Cardiac fibroblast (primary cell): ENCODE data around the gene MCM3AP.
"Not testable (repeated sequence)": the region's sequence is repeated elsewhere in the genome, so short reads cannot be mapped to it uniquely, and the experiment has no call there.

Experiments
- DNase-seq, 2 donors: peaks; one replicate each; pipeline versions ENCODE4 v3.0.0 to v3.0.0-alpha.2; 2010; ENCODE audit warnings: low read depth in 2 of 2
- H3K4me3 ChIP-seq, 2 donors: replicated peaks in 1 of 2; 1 replicate in 1 of 2; 2 replicates in 1 of 2; pipeline ENCODE4 v1.5.1; 2011; ENCODE audit warnings: low read depth in 2 of 2, low read length in 2 of 2, mild to moderate bottlenecking in 2 of 2, moderate library complexity in 1 of 2
- TF ChIP-seq, protein P1 (sequence below): IDR thresholded peaks from one replicate; pipeline ENCODE4 v1.5.1; 2011; ENCODE audit warnings: low read depth, mild to moderate bottlenecking, low read length, inconsistent platforms

Gene MCM3AP

DNA sequence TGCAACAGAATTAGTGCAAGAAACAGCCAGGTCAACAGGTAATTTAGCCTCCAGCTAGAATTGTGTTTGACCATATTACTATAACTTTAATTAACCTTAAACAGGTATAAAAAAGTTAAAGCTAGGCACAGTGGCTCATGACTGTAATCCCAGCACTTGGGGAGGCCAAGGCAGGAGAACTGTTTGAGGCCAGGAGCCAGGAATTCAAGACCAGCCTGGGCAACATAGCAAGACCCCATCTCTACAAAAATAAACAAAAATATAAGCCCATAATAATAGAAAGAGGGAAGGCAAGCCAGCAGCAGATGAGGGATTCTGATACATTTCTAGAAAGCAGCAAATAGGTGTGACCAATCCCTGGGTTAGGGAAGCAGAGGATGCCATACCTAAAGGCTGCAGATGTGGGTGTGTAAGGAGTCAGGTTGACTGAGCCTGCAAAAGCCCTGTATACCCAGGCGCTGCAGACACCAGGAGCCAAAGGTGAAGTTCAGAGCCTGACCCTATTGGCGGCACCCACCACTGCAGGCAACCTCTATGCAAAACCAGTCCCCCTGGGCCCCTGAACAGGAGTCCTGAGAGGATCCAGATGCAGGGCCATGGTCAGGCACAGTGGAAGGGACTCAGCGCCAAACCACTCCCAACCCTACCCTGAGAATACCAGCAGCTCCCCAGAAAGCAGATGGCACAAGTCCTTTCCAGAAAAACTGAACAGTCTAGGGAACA is 37.6 kb downstream of the MCM3AP start:
- H3K4me3 ChIP-seq = no peak overlapping the region
- TF ChIP-seq, protein P1, sequence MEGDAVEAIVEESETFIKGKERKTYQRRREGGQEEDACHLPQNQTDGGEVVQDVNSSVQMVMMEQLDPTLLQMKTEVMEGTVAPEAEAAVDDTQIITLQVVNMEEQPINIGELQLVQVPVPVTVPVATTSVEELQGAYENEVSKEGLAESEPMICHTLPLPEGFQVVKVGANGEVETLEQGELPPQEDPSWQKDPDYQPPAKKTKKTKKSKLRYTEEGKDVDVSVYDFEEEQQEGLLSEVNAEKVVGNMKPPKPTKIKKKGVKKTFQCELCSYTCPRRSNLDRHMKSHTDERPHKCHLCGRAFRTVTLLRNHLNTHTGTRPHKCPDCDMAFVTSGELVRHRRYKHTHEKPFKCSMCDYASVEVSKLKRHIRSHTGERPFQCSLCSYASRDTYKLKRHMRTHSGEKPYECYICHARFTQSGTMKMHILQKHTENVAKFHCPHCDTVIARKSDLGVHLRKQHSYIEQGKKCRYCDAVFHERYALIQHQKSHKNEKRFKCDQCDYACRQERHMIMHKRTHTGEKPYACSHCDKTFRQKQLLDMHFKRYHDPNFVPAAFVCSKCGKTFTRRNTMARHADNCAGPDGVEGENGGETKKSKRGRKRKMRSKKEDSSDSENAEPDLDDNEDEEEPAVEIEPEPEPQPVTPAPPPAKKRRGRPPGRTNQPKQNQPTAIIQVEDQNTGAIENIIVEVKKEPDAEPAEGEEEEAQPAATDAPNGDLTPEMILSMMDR = no peak
- no peak for DNase-seq

DNA sequence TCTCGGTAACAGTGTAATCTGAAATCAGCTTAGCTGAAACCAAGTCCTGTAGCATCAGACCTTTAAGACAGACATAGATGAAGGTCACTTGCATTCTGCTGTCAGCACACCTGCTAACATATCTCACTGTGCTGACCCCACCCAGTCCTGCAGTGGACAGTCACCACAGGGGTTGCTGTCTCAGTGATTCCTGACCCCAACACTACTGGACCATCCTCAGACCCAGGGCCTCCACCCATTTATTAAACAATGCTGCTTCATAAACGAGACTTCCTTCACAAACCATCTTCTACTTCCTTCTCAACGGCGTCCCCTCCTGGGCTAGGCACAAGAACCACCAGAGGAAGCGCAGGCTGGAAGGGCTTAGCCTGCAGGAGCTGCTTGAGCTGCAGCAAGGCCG is 39.1 kb downstream of the MCM3AP start:
- TF ChIP-seq, protein P1 = no peak
- no peak overlapping the region for H3K4me3 ChIP-seq
- no peak for DNase-seq

DNA sequence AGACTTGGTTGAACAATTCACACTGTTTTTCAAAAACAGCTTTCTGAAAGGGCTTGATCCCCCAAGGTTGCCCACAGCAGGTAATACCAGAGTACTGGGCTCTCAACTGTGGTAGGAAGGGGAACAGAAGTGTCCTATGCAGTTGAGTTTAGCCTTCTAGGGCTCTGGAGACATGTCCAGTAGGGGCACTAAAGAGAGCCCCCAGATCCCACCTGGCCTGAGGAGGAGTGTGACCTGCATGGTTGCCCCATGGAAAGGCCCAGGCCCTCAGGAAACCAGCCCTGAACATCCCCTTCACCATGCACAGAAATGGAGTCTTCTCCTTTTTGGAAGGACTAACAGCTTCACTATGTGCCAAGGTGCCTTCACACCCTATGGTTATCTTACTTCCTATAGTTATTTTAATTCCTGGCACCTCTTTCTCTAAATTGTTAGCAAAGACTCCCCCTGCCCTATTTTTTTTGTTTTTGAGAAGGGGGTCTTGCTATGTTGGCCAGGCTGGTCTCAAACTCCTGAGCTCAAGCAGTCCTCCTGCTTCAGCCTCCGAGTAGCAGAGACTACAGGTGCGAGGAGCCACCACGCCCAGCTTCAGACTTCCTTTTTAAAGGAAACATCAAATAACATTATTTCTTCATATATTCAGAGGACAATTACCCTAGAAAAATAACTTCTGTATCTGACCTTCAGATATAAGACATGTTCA is 40.0 kb downstream of the MCM3AP start:
- H3K4me3 ChIP-seq = no peak overlapping the region
- no peak for DNase-seq
- TF ChIP-seq, protein P1 = no peak

DNA sequence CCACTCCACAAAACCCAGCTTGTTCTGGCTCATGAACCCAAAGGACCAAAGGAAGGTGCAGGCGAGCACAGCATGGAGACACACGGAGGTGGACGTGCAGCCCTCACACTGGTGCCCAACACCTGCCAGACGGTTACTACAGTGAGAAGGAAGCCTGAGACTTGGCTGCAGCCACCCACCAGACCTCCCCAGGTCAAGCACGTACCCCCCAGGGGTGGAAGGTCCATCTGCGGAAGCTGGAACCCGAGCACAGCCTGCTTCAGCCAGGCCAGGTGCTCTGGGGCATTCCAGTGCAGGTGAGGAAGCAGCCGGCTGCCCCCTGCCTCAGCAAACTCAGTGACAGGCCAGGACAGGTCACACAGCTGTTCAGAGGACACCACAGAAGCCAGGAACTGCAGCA is 40.8 kb downstream of the MCM3AP start:
- DNase-seq = no peak
- no peak overlapping the region for H3K4me3 ChIP-seq
- TF ChIP-seq, protein P1 = no peak

DNA sequence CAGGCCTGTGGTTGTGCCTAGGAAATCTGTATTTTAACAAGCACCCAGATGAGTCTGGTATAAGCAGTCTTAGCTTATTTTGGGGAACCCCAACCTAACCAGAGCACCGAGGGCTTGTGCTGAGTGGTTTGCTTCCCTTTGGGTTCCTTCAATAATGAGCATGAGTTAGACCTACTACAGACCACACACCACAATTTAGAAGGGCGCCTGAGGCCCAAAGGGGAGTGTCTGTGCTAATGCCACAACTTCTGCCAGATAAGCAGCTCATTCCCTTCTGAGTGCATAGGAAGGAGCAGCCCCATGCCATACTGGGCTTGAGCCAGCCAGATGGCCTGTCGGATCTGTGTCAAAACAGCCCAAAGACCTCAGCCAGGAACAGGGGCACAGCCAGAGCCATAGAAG is 41.5 kb downstream of the MCM3AP start:
- no peak for DNase-seq
- TF ChIP-seq, protein P1 = no peak
- no peak overlapping the region for H3K4me3 ChIP-seq

DNA sequence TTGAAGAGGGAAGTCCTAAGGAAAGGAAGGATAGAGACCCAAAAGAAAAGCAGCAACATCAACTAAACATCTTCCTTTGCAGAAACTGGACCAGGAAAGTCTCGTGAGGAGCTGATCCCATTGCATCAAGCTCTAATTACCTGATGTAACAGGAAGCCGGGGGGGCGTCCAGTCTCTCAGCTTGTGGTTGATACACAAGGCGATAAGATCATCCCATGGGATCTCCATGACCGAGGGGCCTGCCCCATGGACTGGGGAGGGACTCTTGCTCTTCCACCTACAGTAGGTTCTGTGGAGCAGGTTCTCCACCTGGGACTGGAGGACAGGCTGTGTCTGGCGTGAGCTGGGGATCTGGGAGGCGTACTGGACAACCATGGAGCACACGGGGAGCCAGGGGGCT is 42.1 kb downstream of the MCM3AP start:
- DNase-seq = no peak
- H3K4me3 ChIP-seq = no peak overlapping the region
- TF ChIP-seq, protein P1 = no peak

DNA sequence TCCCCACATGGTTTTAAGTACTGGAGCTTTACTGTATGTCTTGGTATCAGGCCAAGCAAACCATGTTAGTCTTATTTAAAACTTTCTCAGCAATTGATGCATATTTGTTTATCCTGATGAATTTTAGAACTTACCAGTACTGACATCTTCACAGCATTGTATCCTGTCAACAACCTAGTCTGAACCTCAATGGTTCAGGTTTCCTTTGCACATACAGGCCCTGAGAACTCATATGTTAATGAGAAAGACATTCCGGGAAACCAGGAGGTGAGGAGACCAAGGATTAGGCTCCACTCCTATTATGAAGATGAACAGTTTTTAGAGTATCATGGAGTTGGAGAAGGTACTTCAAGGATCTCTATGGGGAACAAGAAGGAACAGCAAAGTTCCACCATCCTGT is 43.8 kb downstream of the MCM3AP start:
- not testable (repeated sequence) for H3K4me3 ChIP-seq, DNase-seq
